Colonic mucosa (tissue), 4 donors: ENCODE data around the gene FAR2. TPM values are rescaled to one million over a fixed set of nuclear protein-coding genes. Genes with fewer than 3 reads are reported as not detected.
"Not testable (repeated sequence)": the region's sequence is repeated elsewhere in the genome, so short reads cannot be mapped to it uniquely, and the experiment has no call there.

Experiments
- DNase-seq: peaks from one replicate; pipeline ENCODE4 v3.0.0-alpha.2; 2020
- H3K27ac ChIP-seq: fragments of 200-600 bp; one replicate; pipeline ENCODE4 v1.8.0; 2021
- H3K27me3 ChIP-seq: fragments of 200-600 bp; one replicate; pipeline ENCODE4 v1.8.0; 2021
- H3K36me3 ChIP-seq: fragments of 200-600 bp; one replicate; pipeline ENCODE4 v1.8.0; 2021
- H3K4me1 ChIP-seq: fragments of 200-600 bp; one replicate; pipeline ENCODE4 v1.8.0; 2021; ENCODE audit warnings: mild to moderate bottlenecking
- H3K4me3 ChIP-seq: fragments of 200-600 bp; one replicate; pipeline ENCODE4 v1.8.0; 2021
- H3K9ac ChIP-seq, 2 donors: one replicate each; pipeline ENCODE4 v1.7.0; 2013; ENCODE audit warnings: control low read depth in 2 of 2, low read depth in 2 of 2, low read length in 2 of 2
- H3K9me3 ChIP-seq: fragments of 200-600 bp; one replicate; pipeline ENCODE4 v1.8.0; 2021
- CTCF ChIP-seq: fragments of 200-600 bp; IDR thresholded peaks from one replicate; pipeline ENCODE4 v1.8.0; 2022; ENCODE audit warnings: antibody characterized with exemption, mild to moderate bottlenecking
- intact Hi-C: fragments of 100-400 bp; cut with DNase I; formaldehyde crosslinking; loops from one replicate; pipeline ENCODE4 v1.14.1; 2022
- total RNA-seq, 2 donors: library from RNA; stranded (reverse); fragmentation: NEBNext Ultra II Directional in 1 of 2; extraction: Animal tissue kit (Norgen Biotek cat#: 25700) in 1 of 2; gene quantifications; one replicate each; pipeline ENCODE4 v1.2.1, GENCODE V29; 2021
- donor health status: healthy.
- donor health status: DM: no; HTN: no; CAD: no.
- donor health status: DM: no; HTN: no; CAD: no.

FAR2 gene
- total RNA-seq, 2 donors from 2014 or later = 67.4 to 83.6 TPM

GRCh38 chr12:29286081-29286790, 137.2 kb downstream of the FAR2 start:
- no peak for TF ChIP-seq CTCF
- Histone ChIP-seq H3K27me3 (no peaks in the 10 kb centered on the region), H3K9ac (no peak overlapping the region)

GRCh38 chr12:29287622-29288021, 138.5 kb downstream of the FAR2 start:
- TF ChIP-seq CTCF = no peak
- no peaks in the 10 kb centered on the region for H3K4me1 ChIP-seq
- no peak overlapping the region for H3K9ac ChIP-seq
- no peak for DNase-seq
- H3K4me3 ChIP-seq = no peak overlapping the region
- no peaks in the 10 kb centered on the region for H3K36me3 ChIP-seq
- no peaks in the 10 kb centered on the region for H3K27me3 ChIP-seq
- intact Hi-C loops = no loop called here
- H3K9me3 ChIP-seq = no peaks in the 10 kb centered on the region
- no peak overlapping the region for H3K27ac ChIP-seq

More at GRCh38 chr12:29286081-29286790, 137.2 kb downstream of the FAR2 start:
- H3K27ac ChIP-seq = no peak overlapping the region
- no peak for DNase-seq
- H3K36me3 ChIP-seq = no peaks in the 10 kb centered on the region
- no peaks in the 10 kb centered on the region for H3K9me3 ChIP-seq
- intact Hi-C loops = no loop called here
- no peak overlapping the region for H3K4me3 ChIP-seq
- no peaks in the 10 kb centered on the region for H3K4me1 ChIP-seq

GRCh38 chr12:29288031-29288430, 139.0 kb downstream of the FAR2 start:
- Histone ChIP-seq H3K27ac (no peak overlapping the region), H3K4me1 (no peaks in the 10 kb centered on the region), H3K9me3 (no peaks in the 10 kb centered on the region), H3K9ac (no peak overlapping the region), H3K36me3 (no peaks in the 10 kb centered on the region), H3K4me3 (no peak overlapping the region), H3K27me3 (no peaks in the 10 kb centered on the region)
- intact Hi-C loops = no loop called here
- TF ChIP-seq CTCF = no peak
- no peak for DNase-seq

- not testable (repeated sequence) for H3K27me3 ChIP-seq, DNase-seq
Observed at GRCh38 chr12:29290475-29290874, 141.4 kb downstream of the FAR2 start.

GRCh38 chr12:29291226-29291625, 142.1 kb downstream of the FAR2 start:
- H3K4me1 ChIP-seq = no peaks in the 10 kb centered on the region
- TF ChIP-seq CTCF = no peak
- H3K4me3 ChIP-seq = no peak overlapping the region
- no peaks in the 10 kb centered on the region for H3K36me3 ChIP-seq
- no peak overlapping the region for H3K9ac ChIP-seq
- no peaks in the 10 kb centered on the region for H3K9me3 ChIP-seq
- no peaks in the 10 kb centered on the region for H3K27me3 ChIP-seq
- intact Hi-C loops = no loop called here
- no peak for DNase-seq
- no peak overlapping the region for H3K27ac ChIP-seq

More at GRCh38 chr12:29290475-29290874, 141.4 kb downstream of the FAR2 start:
- intact Hi-C loops, H3K9me3 ChIP-seq, H3K36me3 ChIP-seq, H3K9ac ChIP-seq, H3K27ac ChIP-seq, H3K4me3 ChIP-seq, H3K4me1 ChIP-seq: not testable (repeated sequence)

GRCh38 chr12:29299633-29300032, 150.6 kb downstream of the FAR2 start:
- no peaks in the 10 kb centered on the region for H3K27me3 ChIP-seq
- no peak for DNase-seq
- H3K4me3 ChIP-seq = no peak overlapping the region
- intact Hi-C loops = no loop called here
- no peaks in the 10 kb centered on the region for H3K4me1 ChIP-seq
- no peak overlapping the region for H3K27ac ChIP-seq
- H3K9ac ChIP-seq = no peak overlapping the region
- no peaks in the 10 kb centered on the region for H3K36me3 ChIP-seq
- no peak for TF ChIP-seq CTCF
- no peaks in the 10 kb centered on the region for H3K9me3 ChIP-seq
